ENCODE measurements around the gene PIBF1.
"Not testable (repeated sequence)": the region's sequence is repeated elsewhere in the genome, so short reads cannot be mapped to it uniquely, and the experiment has no call there.

Gene PIBF1

DNA sequence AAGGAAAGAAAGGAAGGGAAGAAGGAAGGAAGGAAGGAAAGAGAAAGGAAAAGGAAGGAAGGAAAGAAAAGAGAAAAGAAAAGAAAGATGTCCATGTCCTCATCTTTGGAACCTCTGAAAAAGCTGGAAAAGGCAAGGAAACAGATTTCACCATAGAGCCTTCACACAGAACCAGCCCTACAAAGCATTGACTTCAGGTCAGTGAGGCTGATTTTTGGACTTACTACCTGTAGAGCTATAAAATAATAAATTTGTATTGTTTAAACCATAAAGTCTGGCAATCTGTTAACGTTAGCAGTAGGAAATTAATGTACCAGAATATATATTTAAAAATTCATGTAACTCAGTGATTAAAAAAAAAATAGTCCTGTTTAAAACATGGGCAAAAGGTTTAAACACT lies 130.0 kb downstream of the PIBF1 start:
- no peak for DNase-seq

DNA sequence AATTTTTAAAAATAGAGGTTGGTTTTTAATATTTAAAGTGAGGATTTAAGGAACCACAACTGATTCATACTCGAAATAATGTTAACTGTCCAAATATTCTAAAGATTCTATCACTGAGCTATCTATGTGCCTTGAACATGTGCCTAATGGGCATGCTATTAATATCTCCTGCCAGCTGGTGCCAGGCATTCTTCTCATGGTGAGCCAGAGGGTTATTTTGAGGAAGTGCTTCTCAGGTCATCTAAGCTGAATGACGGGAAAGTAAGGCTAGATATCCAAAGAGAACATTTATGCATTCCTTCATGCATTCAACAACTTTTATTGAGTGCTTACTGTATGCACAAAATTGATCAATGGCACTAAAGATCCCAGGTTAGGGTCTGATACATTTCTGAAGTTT lies 138.2 kb downstream of the PIBF1 start:
- no peak for DNase-seq

DNA sequence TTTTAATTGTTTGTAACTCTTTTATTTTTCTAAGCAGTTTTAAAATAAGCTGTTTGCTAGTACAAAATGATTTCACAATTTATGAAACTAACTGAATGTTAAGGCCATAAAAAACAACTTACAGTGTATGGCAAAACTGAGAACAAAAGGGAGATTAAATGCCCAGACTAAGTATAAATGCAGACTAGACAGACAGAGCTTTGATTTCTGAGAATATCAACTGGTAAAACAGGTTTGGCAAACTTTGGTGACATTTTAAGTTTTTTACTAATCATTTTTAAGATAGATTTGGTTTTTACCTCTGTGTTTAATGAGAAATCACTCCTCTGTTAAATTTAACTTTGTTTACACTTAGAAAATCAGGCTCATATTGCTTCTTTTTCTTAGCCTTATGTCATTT lies 149.4 kb downstream of the PIBF1 start:
- no peak for DNase-seq

DNA sequence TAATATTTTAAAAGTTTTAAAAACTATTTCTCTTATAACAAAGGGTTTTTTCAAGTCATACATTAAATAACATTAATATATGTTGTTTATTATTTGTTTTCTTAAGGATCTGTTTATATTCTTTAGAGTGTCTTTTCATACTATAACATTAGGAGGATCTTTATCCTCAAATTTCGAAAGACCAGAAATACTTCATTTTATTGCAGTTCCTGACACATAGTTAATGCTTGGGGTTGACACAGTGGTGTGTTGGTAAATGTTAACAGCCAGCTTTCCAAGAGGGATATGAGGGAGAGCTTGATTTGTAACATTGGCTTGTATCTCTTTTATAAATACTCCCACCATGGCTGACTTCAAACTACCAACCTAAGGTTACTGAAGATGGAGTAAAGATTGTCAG lies 150.3 kb downstream of the PIBF1 start:
- DNase-seq, result no peak

DNA sequence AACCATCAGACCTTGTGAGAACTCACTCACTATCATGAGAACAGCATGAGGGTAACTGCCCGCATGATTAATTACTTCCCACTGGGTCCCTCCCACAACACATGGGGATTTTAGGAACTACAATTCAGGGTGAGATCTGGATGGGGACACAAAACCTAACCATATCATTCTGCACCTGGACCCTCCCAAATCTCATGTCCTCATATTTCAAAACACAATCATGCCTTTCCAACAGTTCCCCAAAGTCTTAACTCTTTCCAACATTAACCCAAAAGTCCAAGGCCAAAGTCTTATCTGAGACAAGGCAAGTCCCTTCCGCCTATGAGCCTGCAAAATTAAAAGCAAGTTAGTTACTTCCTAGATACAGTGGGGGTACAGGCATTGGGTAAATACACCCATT lies 164.3 kb downstream of the PIBF1 start:
- not testable (repeated sequence) for DNase-seq

DNA sequence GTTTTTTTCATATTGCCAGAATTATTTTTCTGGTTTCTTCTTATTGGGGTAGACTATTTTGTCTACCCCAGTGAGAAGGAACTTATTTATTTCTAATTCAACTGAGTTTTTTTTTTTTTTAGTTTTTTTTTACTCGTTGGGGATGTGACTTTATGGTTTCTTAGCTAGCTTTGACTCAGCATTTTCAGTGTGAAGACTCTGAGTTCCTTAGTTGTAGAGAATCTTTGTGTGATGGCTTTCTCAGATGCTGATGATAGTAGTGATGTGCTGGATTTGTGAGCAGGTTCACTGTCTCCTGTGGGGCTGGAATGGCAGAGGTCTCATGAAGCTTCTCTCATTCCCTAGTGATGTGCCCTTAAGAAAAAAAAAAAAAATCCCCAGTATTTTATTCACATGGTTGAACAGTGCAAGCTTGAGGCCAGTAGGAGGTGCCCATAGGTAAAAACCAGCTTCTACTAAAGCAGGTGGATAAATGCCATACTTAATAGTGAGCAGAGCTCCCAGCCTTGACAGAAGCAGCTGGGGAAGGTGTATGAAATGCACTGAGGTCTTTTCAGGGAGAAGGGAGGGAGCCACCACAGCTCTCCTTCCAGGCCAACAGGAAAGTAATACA lies 170.7 kb downstream of the PIBF1 start:
- DNase-seq, result no peak

DNA sequence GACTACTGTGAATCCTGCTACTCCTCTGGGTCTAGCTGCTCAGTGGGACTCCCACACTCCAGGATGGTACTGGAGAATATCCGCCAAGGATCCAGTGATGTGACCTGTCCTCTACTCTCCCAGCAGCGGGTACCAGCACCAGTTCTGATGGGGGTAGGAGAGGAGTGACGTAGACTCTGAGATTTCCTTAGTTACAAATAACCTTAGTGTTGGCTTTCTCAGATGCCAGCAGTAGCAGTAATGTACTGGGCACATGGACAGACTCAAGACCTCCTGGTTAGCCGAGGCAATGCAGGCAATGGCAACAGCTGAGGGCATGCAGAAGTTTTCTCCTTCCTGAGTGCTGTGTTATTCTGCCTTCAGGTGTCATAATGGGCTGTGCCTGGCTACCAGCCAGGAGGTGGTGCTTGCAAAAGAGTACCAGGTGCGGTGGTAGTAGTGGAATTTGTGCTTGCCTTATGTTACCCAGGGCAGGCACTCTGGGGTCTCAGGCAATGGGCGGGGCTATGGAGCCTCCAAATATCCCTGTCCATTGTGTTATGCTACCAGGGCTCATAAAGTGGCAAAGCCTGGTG lies 171.5 kb downstream of the PIBF1 start:
- no peak for DNase-seq

DNA sequence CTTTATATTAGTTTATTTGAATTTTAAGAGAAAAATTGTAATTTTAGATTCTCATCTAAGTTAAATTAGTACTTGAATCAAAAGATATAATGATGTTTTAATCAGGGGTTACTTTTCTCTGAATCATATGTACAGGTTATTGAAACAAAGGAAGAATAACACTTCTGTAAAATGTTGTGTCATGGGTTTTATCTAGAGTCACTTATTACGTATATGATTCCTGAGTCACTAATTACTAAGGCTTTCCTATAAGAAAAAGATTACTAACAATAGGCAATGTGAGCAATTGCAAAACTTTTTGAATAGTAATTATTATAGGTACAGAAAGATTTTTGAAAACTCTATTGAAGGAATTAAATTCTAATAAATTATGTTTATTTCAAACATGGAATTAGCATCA lies 177.7 kb downstream of the PIBF1 start:
- DNase-seq, result no peak

DNA sequence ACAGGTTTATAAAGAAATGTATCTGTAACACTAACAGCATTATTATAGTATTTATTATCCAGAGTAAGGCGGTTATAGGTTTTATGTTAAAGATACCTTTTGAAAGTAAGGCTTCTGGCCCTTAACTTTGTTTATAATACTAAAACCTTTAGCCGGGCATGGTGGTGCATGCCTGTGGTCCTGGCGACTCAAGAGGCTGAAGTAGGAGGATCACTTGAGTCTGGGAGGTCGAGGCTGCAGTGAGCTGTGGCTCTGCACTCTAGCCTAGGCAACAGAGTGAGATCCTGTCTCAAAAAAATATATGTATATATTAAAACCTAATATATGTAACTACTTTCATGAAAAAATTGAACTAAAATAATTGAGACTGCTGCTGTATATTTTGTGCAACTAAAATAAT lies 178.2 kb downstream of the PIBF1 start:
- DNase-seq, result no peak

DNA sequence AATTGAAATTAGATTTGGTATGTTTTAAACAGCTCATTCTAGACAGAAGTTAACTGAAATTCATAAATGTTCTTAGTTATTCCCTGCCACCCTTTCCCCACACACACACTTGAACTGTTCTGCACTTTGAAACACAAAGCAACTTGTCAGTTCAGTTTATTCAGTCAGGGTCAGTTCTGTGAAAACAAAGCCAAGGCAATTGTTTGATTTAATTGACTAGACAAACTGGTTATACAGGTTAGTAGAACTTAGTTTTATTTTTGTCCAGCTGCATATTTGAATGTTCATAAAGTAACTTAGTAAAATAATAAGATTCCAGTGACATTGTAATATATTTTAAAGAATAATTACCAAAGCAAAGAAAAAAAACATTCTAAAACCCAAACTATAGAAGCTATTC lies 178.6 kb downstream of the PIBF1 start:
- DNase-seq, result no peak

DNA sequence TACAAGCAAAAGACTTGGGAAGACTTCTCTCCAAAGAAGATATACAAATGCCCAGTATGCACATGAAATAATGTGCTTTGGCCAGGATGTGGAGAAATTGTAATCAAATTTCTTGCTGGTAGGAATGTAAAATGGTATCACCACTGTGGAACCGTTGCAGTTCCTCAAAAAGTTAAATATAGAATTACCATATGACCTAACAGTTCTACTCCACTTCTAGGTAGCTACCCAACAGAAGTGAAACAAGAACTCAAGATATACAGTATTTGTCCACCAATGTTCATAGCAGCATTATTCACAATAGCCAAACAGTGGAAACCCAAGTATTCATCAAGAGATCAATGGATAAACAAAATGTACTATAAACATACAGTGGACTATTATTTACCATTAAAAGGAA lies 181.8 kb downstream of the PIBF1 start:
- no peak for DNase-seq

DNA sequence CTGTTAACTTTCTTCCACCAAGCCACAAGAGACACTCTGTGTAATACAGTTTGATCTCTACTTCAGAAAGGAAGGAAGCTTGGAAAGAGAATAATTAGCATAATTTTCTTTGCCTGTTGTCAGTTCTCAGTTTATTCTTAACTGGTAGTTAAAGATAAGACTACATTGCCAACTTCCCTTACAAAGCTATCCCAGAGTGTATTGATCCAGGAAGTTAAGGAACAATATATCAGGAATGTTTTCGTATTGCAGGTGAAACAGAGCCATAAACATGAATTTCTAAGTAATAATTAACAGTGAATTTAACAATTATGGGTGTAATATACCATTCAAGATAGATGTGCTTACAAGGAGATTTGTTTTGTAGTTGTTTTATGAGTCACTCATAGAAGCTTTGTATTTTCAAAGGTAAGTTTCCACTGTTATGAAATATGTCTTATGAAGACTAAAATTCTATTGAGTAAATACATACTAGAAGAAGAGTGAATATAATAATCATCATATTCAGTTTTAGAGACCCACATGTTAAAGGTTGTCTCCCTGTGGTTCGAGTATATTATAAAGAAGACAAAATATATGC lies 188.5 kb downstream of the PIBF1 start:
- DNase-seq, result no peak

DNA sequence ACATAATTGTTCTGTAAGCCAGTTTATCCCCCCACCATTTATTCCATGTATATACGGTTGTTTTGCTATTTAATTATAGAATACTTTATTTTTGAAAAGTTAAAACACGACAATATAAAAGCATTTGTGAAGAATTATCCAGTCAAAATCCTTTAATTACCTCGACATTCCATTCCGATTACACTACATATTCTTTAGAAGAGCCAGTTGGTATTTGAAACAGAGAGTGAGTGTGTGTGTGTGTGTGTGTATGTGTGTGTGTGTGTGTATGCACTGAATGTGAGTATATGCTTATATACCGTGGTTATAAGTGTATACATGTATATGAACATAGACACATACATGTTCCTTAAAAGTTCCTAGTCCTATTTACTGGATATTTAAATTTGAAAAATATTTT lies 189.0 kb downstream of the PIBF1 start:
- no peak for DNase-seq

DNA sequence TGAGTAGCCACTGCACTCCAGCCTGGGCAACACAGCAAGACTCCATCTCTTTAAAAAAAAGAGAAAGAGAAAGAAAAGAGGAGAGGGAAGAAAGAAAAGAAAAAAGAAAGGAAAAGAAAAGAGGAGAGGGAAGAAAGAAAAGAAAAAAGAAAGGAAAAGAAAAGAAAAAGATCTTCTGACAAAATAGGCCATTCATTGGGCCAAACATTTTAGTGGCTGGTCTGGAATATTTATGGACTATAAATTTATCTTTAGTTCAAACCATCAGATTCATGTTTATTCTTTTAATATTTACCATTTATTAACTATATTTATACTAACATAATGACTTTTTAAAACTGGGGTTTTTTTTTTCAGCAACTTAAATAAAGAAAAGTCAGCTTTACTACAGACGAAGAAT lies 191.3 kb downstream of the PIBF1 start:
- no peak for DNase-seq

DNA sequence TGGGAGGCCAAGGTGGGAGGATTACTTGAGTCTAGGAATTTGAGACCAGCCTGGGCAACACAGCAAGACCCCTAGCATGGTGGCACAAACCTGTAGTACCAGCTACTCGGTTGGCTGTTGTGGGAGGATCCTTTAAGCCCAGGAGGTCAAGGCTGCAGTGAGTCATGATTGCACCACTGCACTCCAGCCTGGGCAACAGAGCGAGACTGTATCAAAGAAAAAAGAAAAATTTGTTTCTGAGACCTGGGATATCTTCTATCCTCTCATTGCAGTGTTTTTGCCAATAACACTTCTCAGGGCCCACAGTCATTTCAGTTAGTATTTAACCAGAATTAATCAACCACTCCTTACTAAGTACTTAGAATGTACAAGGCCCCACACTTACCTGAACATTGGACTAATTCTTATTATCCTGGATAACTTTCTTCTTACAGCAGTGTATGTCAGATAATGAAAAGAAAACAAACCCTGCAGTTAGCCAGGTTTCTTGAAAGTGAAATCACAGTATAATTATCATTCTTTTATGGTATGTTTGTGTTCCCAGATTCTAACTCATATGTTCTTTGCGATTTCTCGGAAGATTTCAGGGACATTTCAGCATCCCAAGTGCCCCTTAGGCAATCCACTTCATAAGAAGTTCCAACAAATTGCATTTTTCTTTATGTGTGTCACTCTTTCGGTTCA lies 201.3 kb downstream of the PIBF1 start:
- no peak for DNase-seq

DNA sequence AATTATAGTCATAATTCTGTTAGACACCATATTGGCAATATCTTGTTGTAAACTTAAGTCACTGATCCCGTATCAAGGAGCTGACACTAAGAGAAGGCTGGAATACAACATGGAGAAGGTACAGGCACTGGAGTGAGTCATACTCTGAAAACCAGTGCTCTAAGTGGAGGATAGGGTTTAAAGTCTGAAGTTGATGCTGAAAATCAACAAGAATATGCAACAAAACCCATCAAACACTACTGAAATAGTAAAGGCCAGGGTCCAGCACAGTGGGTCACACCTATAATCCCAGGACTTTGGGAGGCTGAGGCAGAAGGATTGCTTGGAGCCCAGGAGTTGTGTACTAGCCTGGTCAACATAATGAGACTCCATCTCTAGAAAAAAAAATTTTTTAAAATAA lies 203.7 kb downstream of the PIBF1 start:
- DNase-seq, result no peak

DNA sequence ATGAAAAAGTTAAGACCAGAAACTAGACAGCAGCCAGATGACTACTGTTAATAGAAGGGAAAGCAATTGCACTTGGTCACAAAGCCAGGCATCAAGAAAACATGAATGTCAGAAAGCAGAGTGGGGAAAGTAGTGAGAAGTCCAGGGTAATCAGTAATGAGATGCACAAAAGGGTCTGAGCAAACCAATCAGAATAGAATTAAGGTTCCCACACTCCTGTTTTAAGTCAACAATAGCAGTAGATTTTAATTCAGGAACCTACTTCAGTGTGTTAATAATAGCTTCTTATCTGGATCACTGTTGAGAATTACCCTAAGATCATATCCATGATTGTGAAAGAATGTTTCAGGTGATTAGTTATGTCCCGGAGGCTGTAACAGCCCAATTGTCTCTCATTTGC lies 204.3 kb downstream of the PIBF1 start:
- no peak for DNase-seq

DNA sequence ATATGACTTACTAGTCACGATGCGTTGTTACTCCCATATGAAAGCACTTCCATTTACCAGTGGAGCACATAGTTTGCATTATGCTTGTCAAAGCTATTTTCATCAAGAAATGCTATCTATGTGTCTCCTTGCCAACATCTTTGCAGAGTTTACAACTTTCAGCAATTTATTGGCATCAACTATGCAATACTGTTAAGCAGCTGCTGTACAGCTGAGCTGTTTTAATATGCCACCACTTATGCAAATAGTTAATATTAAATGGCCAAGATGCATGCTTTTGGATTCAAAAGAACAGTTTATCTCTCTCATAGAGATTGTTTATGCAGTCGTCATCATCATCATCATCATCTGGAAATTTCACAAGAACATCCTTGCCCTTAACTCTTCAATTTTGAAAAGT lies 209.0 kb downstream of the PIBF1 start:
- DNase-seq, result no peak

DNA sequence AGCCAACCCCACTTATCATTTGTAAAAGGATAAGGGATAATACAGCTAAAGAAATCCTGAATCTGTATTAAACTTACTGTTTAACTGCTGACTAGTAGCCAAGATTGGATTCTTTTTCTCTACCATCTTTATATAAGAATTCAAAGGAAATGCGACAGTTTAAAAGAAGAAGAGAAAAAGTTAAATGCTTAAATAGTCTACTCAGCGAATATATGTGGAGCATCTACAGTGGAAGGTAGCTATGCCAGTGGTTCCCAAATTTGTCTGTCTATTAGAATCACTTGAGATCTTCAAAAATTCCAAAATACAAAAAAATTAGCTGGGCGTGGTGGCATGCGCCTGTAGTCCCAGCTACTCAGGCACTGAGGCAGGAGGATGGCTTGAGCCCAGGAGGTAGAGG lies 216.1 kb downstream of the PIBF1 start:
- DNase-seq, result no peak

DNA sequence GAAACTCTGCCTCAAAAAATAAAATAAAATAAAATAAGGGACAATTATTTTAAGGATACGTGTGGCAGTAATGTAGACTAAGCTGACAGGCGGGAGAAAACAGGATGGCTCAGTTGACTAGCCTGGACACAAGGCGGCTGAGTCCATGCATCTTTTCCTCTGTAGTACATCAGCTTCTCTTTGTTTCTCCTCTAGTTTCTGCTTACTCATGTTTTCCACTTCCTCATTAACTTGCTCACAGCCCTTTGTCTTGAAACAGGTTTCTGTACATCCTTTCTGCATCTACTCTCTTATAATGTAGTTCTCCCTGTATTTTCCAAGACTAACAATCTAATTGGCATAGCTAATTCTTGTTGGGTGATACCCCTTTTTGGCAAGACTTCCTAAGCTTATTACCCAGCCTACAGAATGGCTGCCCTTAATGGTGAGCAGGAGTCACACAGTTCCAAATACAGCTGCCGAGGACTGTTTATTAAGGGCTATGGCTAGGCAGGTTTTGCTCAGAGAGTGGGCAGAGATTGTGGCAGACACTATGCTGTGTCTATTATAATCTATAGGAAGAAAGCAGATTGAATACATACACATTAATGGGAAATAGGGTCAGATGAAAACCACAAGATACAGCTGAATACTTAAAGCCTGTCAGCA lies 218.2 kb downstream of the PIBF1 start:
- no peak for DNase-seq

DNA sequence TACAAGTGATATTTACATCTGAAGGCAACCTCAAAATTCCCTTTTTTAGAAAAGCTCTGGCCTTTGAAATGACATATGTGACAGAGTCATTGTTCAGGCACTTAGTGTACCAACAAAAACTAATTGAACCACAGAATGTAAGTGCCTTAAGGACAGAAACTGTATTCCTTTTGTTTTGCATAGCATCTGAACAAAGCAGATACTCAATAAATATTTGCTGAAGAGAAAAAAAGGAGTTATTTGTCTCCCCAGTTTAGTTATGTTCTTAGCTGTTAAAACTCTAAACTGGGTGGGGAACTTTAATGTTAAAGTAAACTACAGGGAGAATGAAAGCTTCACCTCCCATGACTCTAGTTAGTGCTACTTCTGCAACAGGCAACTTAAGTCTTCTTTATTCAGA lies 220.0 kb downstream of the PIBF1 start:
- no peak for DNase-seq

DNA sequence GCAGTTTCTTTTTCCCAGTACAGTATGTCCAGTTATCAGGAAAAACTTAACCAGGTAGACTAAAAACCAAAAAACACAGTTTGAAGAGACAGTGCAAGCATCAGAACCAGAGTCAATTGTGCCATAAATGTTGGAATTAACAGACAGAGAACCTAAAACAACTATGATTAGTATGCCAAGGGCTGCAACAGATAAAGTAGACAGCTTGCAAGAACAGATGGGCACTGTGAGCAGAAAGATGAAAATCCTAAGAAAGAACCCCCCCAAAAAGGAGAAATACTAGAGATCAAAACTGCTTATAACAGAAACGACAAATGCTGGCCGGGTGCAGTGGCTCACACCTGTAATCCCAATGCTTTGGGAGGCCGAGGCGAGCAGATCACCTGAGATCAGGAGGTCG lies 229.8 kb downstream of the PIBF1 start:
- DNase-seq, result no peak

DNA sequence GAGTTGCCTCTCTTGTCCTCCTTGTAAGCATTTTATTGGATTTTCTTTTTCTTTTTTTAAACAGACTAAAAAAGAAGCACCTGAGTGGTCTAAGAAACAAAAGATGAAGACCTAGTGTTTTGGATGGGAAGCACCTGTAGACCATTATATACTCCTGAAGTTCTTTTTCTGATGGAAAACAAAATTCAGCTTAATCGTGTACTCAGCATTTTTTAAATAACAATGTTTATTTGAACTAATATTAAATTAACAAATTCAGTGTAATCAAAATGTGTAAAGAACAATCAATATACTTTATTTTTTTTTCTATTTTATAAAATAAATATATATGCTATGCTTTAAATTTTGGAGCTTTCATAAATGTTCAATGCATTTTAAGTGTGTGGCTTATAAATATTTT lies 233.9 kb downstream of the PIBF1 start:
- no peak for DNase-seq

DNA sequence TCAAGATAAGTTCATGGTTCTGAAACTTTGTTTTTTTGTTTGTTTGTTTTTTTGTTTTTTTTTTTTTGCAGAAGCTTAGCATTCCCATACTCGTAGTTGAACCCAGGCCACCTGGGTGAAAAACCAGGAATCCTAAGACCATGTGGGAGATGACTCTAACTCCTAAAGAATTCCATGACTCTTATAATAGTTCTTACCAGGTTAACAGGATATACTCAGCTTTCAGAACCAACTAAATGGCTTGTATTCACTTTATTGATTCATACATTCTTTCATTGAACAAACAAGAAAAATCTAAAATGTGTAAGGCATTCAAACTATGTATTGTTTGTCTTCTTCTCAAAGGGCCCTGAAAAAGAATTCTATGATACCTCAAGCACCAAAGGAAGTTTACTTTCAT lies 236.4 kb downstream of the PIBF1 start:
- no peak for DNase-seq

All from T-helper 9 cell (primary cell).